Motor neuron (in vitro differentiated cells): ENCODE data around the gene PCK2. TPM values are rescaled to one million over a fixed set of nuclear protein-coding genes. Genes with fewer than 3 reads are reported as not detected.
A peak's percentile ranks its signal among the peaks of the same experiment; 100 is the strongest.
"Not testable (repeated sequence)": the region's sequence is repeated elsewhere in the genome, so short reads cannot be mapped to it uniquely, and the experiment has no call there.

Experiments used
- ATAC-seq, 8 experiments: fragments of 200-7000 bp; cut with Tn5 transposase; replicated peaks in 6 of 8; 2 replicates each; pipeline ENCODE4 v1.8.0; 2021; ENCODE audit warnings: mild to moderate bottlenecking in 8 of 8, moderate library complexity in 8 of 8
- H3K27ac ChIP-seq, 2 donors: fragments of 250-450 bp; sonication (Bioruptor Pico); 2 replicates each; pipeline ENCODE4 v1.9.0; 2021; ENCODE audit warnings: antibody characterized with exemption in 2 of 2, mild to moderate bottlenecking in 2 of 2, moderate library complexity in 1 of 2
- H3K4me1 ChIP-seq, 2 donors: fragments of 250-450 bp; sonication (Bioruptor Pico); replicated peaks in 1 of 2; 2 replicates each; pipeline ENCODE4 v1.6.1; 2021; ENCODE audit warnings: antibody characterized with exemption in 2 of 2, mild to moderate bottlenecking in 2 of 2, moderate library complexity in 1 of 2
- H3K4me3 ChIP-seq, 5 donors: fragments of 250-450 bp; sonication (Bioruptor Pico); 2 replicates each; pipeline ENCODE4 v1.9.0; 2021; ENCODE audit warnings: antibody characterized with exemption in 5 of 5, mild to moderate bottlenecking in 5 of 5, moderate library complexity in 4 of 5
- WGBS, 10 experiments: fragments of 450-650 bp; shearing (Covaris generic); methylation state at CpG; one replicate each; pipeline ENCODE4 v1.0.0; 2022; 5-methylcytosine and 5-hydroxymethylcytosine counted together
- in situ Hi-C, 9 experiments: fragments of 400-800 bp; cut with MboI; loops; one replicate each; pipeline ENCODE4 v1.15.0; 2021; ENCODE audit warnings: low sequenced_read_pairs in 9 of 9, low pct_unique_long_range_greater_than_20kb in 2 of 9; ENCODE audit not compliant: unreplicated experiment in 9 of 9
- total RNA-seq, 8 experiments: library from RNA; unstranded; fragments of 300-600 nt; gene quantifications; 2 replicates each; pipeline versions ENCODE4 v1.2.3 to v1.2.4, GENCODE V29; 2022

The PCK2 gene
- total RNA-seq: 10 to 100 TPM in 7 of 8 experiments, 1 to 10 TPM in 1; 7.6 to 66.5 (median 33.2) TPM

DNA sequence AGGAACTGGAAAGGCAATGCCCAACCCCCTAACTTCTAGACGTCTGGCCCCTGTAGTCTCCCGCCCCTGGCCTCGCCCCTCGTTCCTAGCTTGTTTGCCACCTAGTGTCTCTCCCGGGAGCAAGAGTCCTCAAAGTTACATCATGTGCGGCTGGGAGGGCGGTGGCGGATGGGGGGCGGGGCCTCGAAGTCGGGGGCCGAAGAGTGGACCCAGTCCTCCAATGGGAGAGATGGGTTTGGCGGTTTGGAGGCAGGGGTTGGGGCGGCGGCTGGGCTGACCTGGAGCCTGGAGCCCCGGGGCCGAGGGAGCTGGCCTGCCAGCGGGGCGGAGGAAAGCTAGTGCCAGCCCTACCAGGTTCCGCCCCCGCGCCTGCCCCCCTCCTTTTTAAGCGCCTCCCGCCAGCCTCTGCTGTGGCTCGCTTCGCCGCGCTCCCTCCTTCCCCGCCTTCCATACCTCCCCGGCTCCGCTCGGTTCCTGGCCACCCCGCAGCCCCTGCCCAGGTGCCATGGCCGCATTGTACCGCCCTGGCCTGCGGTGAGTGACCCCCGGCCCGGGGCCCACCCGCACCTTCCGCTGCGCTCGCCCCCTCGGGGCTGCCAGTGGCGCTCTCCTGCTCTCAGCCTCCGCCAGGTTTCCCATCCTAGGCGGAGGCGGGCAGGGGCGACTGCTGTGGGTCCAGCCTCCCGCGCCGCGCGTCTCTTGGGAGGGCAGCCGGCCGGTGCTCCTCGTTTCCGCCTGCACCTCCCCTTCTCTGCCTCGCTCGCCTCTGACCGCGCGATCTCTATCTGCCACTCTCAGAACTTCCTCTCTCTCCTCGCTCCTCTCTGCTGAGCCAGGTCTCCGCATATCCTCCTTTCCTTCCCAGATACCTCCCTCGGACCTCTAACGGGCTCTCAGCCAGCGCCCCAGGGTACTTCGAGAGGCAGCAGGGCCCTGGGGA, at the start of gene PCK2:
PCK2 (plus strand) TSS at position 411 of the 940 bp plus-strand sequence; CDS start at position 506, 95 bp downstream.
- Histone ChIP-seq H3K27ac (peak within 1 kb of the TSS; percentile 90 to 94), H3K4me3 (peak within 1 kb of the TSS; percentile 47 to 88 (median 66)), H3K4me1 (peaks cover 19 to 24% of the 10 kb centered on the region in 2 donors)
- in situ Hi-C loops: no loop called here
- WGBS, 10 experiments: 1 to 20% methylated on average over 1 to 17 of the region's 68 CpGs; no CpG with 5 or more reads in 8 of the 10 experiments
- ATAC-seq: peak; percentile 53 to 93 (median 86)

DNA sequence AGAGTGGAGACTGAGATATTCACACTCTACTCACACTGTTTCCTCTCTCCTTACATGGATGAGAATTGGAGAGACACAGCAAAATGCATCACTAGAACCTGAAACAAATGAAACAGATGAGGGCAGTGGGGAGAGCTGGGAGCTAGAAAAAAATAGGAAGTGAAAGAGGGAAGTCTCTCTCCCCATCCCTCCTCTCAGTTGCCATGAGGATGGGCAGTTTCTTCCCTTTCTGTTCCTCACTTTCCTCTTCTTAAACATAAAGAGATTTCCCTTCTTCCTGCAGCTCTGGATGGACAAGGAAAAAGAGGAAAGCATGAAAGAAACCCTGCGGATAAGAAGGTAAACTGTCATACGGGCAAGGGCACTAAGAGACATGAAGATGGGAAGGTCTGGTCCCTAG, 45.1 kb upstream of the PCK2 start:
- H3K4me3 ChIP-seq, H3K27ac ChIP-seq, ATAC-seq, in situ Hi-C loops: not testable (repeated sequence)
- WGBS, 10 experiments: 83% methylated on average over 1 of the region's 2 CpGs; no CpG with 5 or more reads in 9 of the 10 experiments
- peaks cover 9 to 12% of the 10 kb centered on the region in 2 donors for H3K4me1 ChIP-seq

DNA sequence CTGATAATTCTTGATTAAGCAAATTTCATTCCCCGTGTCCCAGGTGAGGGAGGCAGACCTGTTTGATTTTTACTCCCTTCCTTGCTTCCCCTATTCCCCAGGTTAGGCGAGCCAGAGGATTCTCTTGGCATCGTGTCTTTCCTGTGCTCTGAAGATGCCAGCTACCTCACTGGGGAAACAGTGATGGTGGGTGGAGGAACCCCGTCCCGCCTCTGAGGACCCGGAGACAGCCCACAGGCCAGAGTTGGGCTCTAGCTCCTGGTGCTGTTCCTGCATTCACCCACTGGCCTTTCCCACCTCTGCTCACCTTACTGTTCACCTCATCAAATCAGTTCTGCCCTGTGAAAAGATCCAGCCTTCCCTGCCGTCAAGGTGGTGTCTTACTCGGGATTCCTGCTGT, 43.4 kb upstream of the PCK2 start:
- H3K27ac ChIP-seq, in situ Hi-C loops, ATAC-seq: not testable (repeated sequence)
- peak overlapping the region in 2 of 5 donors; percentile 55 to 69 for H3K4me3 ChIP-seq
- peaks cover 9 to 12% of the 10 kb centered on the region in 2 donors for H3K4me1 ChIP-seq
- WGBS, 10 experiments: 63 to 100% (median 100%) methylated on average over 1 to 4 of the region's 8 CpGs; no CpG with 5 or more reads in 6 of the 10 experiments

DNA sequence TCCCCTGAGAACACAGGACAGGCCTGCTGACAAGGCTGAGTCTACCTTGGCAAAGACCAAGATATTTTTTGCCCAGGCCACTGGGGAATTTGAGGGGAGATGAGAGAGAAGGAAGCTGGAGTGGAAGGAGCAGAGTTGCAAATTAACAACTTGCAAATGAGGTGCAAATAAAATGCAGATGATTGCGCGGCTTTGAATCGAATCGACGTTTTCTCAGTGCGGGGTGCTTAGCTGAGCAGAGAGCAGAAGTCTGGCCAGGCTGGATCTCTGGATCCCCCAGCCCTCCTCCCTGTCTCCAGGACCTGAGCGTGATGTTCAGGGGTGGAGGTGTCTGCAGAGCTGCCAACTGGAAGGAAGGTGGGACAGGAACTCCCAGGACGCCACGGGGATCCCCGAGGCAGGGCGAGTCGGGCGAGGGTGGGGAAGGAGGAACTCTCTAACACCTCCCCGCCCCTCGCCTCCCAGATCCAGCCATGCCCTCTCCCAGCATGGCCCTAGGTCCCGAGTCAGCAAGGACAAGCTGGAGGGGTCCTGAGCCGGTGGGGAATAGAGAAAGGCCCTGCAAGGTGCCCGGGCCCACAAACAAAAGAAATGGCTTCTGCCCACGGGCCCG, 42.8 kb upstream of the PCK2 start:
- ATAC-seq: peak; percentile 48 to 67 (median 60)
- WGBS, 10 experiments: 0 to 50% (median 16%) methylated on average over 2 to 3 of the region's 20 CpGs; no CpG with 5 or more reads in 6 of the 10 experiments
- Histone ChIP-seq H3K27ac (peak overlapping the region; percentile 83 to 89), H3K4me3 (peak overlapping the region; percentile 55 to 91 (median 60)), H3K4me1 (peaks cover 9 to 12% of the 10 kb centered on the region in 2 donors)
- in situ Hi-C loops: no loop called here

DNA sequence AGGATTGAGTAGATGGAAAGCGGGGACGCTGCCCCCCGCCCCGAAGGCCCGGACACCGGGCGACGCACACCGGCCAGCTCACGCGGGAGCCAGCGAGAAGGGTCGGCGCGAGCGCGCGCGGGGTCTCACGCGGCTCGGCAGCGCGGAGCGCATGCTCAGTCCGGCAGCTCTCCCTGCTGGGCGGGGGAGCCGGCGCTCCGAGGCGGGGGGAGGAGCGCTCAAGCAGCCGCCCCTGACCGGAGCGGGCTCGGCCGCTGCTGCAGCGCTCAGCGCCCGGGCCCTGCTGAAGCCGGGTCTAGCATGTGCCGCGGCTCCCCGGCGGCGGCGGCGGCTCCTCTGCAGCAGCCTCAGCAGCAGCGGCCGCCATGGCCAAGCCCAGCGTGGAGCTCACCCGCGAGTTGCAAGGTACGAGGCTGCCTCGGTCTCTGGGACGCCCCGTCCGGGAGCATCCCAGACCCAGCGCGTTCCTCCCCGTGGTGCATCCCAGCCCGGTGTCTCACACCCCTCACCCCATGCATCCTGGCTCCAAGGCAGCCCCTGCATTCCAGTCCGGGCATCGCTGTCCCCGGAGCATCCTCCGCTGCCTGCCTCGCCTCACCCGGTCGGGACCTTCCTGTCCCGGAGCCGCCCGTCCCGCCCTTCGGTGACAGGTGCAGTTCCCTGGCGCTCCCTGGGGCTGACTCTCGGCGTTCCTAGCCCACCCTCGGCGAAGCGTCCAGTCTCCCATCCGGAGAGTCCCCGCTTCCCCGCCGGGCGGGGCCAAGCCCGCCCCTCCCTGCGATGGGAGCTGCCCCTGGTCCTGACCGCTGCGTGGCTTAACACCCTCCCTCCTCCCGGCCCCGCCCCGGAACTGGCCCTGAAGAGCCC, 42.1 kb upstream of the PCK2 start, which contains the start of gene CARMIL3:
CARMIL3 (plus strand) TSS at position 221 of the 867 bp plus-strand sequence; CDS start at position 366, 145 bp downstream.
- peak within 1 kb of the TSS; percentile 55 to 91 (median 60) for H3K4me3 ChIP-seq
- peak within 1 kb of the TSS; percentile 83 to 89 for H3K27ac ChIP-seq
- WGBS, 10 experiments: 0 to 20% (median 1%) methylated on average over 1 to 10 of the region's 92 CpGs; no CpG with 5 or more reads in 6 of the 10 experiments
- peak; percentile 71 to 89 (median 86) for ATAC-seq
- in situ Hi-C loops: no loop called here
- H3K4me1 ChIP-seq: peaks cover 9 to 12% of the 10 kb centered on the region in 2 donors

DNA sequence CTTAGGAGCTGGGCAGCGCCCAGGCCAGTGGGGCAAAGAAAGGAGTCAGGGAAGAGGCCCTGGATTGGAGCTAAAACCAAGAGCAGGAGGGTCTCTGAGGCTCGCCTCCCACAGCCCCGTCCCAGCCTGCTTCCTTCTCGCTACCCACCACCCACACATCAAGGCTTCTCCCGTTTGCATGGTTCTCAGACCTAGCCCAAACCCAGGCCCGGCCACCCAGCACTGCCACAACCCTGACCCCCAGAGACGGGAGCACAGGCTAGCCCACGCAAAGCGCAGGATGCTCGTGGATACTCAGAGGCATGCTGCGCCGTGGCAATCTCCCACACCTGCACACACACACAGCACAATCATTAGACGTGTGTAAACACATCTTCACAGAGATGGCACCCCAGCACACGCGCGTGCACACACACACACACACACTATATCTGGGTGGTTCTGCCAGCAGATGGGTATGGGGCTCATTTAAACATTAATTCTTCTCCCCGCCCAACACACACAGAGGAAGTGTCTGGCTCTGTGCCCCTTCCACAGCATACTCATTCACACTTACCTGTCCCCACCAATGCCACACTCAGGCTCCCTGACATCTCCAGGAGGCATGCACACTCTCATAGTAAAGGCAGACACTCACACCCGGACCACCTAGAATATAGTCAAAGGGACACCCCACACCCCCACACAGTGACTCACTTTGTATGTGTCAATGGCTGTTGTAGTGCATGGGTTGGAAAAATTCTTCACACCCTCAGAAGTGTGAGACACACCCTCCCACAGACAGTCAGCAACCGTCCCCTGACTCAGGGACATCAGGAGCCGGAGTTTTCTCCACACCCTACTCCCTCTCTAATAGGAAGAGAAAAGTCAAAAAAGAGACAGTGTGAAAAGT, 41.2 kb upstream of the PCK2 start:
- Histone ChIP-seq H3K4me3 (peak overlapping the region; percentile 55 to 91 (median 60)), H3K27ac (peak overlapping the region; percentile 83 to 89), H3K4me1 (peaks cover 9 to 12% of the 10 kb centered on the region in 2 donors)
- in situ Hi-C loops: no loop called here
- ATAC-seq: peak in 2 of 8 experiments; percentile 16 to 20
- 17 to 100% (median 74%) methylated on average over 1 to 7 of the region's 20 CpGs; no CpG with 5 or more reads in 4 of the 10 experiments for WGBS, 10 experiments

DNA sequence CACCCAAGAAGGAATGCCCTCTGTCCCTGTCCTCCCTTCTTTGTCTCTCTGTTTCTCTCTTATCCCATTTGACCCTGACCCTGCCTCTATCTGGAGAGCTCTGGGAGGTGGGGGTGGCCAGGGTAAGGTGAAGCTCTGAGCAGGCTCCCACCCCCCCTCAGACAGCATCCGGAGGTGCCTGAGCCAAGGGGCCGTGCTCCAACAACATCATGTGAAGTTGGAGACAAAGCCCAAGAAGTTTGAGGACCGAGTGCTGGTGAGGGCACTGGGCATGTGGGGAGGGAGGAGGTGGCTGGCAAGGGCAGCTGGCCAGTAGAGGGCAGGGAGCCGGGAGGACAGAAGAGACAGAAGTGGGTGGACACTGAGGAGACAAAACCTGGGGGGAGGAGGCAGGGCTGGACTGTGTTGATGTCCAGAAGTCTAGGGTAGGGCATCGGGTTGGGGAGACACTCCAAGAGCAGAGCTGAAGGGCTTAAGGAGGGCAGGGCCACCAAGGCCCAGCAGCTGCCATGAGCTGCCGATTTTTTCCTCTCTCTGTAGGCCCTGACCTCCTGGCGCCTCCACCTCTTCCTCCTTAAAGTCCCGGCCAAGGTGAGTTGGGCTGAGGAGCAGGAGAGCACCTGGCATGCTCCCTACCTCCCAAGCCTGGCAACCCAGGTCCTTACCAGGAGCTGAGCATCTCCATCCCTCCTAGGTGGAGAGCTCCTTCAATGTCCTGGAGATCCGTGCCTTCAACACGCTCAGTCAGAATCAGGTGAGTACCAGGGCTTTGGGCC, 40.4 kb upstream of the PCK2 start:
- Histone ChIP-seq H3K27ac (no peak overlapping the region), H3K4me1 (peaks cover 13 to 15% of the 10 kb centered on the region in 2 donors), H3K4me3 (no peak overlapping the region)
- no peak for ATAC-seq
- 41 to 100% (median 88%) methylated on average over 1 to 4 of the region's 10 CpGs; no CpG with 5 or more reads in 3 of the 10 experiments for WGBS, 10 experiments
- in situ Hi-C loops: no loop called here

DNA sequence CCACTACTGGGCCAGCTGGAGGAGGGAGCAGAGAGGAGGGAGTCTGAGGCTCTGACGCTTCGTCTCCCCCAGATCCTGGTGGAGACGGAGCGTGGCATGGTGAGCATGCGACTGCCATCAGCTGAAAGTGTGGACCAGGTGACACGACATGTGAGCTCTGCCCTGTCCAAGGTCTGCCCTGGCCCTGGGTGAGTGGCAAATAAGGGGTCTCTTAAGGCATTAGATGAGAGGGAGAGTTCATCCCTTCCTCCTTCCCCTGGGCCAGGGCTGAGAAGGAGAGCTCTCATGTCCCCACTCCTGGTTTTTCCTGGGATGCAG, 39.8 kb upstream of the PCK2 start:
- H3K4me3 ChIP-seq: no peak overlapping the region
- H3K4me1 ChIP-seq: peaks cover 15 to 17% of the 10 kb centered on the region in 2 donors
- WGBS, 10 experiments: 80 to 89% (median 81%) methylated on average over 3 to 6 of the region's 6 CpGs; no CpG with 5 or more reads in 7 of the 10 experiments
- no peak overlapping the region for H3K27ac ChIP-seq
- in situ Hi-C loops: no loop called here
- ATAC-seq: no peak

DNA sequence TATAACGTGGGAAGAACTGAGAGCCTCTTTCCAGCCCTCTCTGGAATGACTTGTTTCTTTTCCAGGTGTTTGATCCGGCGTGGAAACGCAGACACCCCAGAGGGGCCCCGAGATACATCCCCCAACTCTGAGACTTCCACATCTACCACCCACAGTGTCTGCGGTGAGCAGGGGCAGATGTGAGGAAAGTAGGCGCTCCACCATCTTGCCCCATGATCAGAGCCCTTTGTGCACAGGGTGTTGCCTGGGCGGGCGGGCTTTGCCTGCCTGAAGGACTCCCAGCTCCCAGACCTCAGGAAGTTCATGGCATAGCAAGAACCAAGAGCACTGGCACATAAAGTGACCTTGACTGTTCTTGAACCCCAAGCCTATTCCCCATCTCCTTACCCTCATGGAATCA, 39.5 kb upstream of the PCK2 start:
- Histone ChIP-seq H3K4me3 (no peak overlapping the region), H3K27ac (no peak overlapping the region), H3K4me1 (peaks cover 15 to 17% of the 10 kb centered on the region in 2 donors)
- 20 to 100% (median 76%) methylated on average over 1 to 6 of the region's 9 CpGs; no CpG with 5 or more reads in 6 of the 10 experiments for WGBS, 10 experiments
- in situ Hi-C loops: no loop called here
- ATAC-seq: no peak

DNA sequence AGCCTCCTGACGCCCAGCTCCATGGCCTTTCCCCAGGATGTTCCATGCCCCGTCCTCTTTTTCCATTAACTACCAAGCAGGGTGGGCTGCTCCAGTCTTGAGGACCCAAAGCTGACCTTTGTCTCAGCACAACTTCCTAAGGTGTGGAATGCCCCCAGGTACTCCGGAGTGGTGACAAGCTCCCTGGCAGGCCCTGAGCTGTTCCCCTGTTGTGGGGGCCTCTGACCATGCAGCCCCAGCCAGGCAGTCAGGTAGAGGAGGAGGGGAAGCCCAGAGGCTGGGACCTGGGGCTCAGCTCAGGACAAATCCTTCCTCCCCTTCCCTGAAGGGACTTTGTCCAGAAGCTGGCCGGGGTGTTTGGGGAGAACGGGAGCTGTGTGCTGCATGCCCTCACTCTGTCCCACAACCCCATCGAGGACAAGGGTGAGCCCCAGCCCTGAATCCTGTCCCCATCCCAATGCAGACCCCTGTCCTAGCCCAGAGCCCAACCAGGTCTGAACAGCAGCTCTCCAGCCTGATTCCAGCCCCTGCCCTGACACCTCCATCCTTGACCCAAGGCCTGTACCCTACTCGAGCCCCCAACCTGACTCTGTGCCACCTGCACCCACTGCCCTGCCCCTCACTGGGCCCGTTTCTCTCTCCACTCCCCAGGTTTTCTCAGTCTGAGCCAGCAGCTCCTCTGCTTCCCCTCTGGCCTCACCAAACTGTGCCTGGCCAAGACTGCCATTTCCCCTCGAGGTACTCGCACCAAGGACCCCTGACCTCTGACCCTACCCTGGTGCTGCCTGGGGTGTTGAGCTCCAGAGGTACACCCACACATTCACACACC, 37.9 kb upstream of the PCK2 start:
- whole genome bisulfite sequencing, 10 experiments: 57 to 100% (median 76%) methylated on average over 1 to 4 of the region's 10 CpGs; no CpG with 5 or more reads in 6 of the 10 experiments

More for the DNA sequence above, 37.9 kb upstream of the PCK2 start:
- no peak overlapping the region for H3K27ac ChIP-seq
- H3K4me1 ChIP-seq: peaks cover 12 to 17% of the 10 kb centered on the region in 2 donors
- in situ Hi-C loops: no loop called here
- no peak for ATAC-seq
- no peak overlapping the region for H3K4me3 ChIP-seq
